Measurements from ENCODE around the gene ST14. TPM values are rescaled to one million over a fixed set of nuclear protein-coding genes. Genes with fewer than 3 reads are reported as not detected.

Gene ST14
- total and polyA plus RNA-seq, 2 experiments from 2014 or later = not detected

- in situ Hi-C loops (cut with MboI) = no loop called here
- peaks cover 18% of the 10 kb centered on the region; the same call in 1 of the 2 replicates for H4K20me1 ChIP-seq (ENCODE audit: insufficient read depth)
- H3K36me3 ChIP-seq (ENCODE audit: low read depth) = peaks cover 14% of the 10 kb centered on the region; the same call in 1 of the 2 replicates
- 0 out of 2 replicates have a peak, but pooled peaks cover 7% of the 10 kb centered on the region for H3K27me3 ChIP-seq (replicated peaks; ENCODE audit: insufficient read depth)
- no peak for DNase-seq
- 99 to 100% methylated on average over 5 of the region's 5 CpGs for WGBS, 2 experiments (ENCODE audit: low coverage in 1 of 2, low lambda C conversion rate in 2 of 2, missing lambda C conversion rate in 2 of 2)
- no peaks in the 10 kb centered on the region for H3K9me3 ChIP-seq (ENCODE audit: low read depth)
- H3K27ac ChIP-seq = no peak overlapping the region
- H3F3A ChIP-seq (ENCODE audit: insufficient read depth) = no peaks in the 10 kb centered on the region
- H3K9me2 ChIP-seq (ENCODE audit: insufficient read depth) = no peaks in the 10 kb centered on the region
- H3K4me3 ChIP-seq = no peak overlapping the region
- H3K9ac ChIP-seq = no peak overlapping the region
- no peak overlapping the region for H3K4me2 ChIP-seq (ENCODE audit: unreplicated experiment)
- TF ChIP-seq EZH2 (IDR thresholded peaks at IDR 0.05; ENCODE audit: insufficient read depth, poor library complexity, severe bottlenecking) (no peak), EZH2phosphoT487 (IDR thresholded peaks at IDR 0.05; ENCODE audit: insufficient read depth, low read depth) (no peak)
- peaks cover 19% of the 10 kb centered on the region; the same call in 1 of the 2 replicates for H3K79me2 ChIP-seq (ENCODE audit: insufficient read depth)
- no peak overlapping the region for H2AFZ ChIP-seq
- peaks cover 6% of the 10 kb centered on the region; the same call in 1 of the 2 replicates for H3K4me1 ChIP-seq (ENCODE audit: insufficient read depth)
Observed at GRCh38 chr11:130114281-130114680, 45.3 kb upstream of the ST14 start.

- no peak overlapping the region for H3K4me3 ChIP-seq
- 98% methylated on average over 4 of the region's 4 CpGs for WGBS, 2 experiments (ENCODE audit: low coverage in 1 of 2, low lambda C conversion rate in 2 of 2, missing lambda C conversion rate in 2 of 2)
- H4K20me1 ChIP-seq (ENCODE audit: insufficient read depth) = peaks cover 15% of the 10 kb centered on the region; the same call in 1 of the 2 replicates
- H3K9ac ChIP-seq = no peak overlapping the region
- H3K27me3 ChIP-seq (replicated peaks; ENCODE audit: insufficient read depth) = 0 out of 2 replicates have a peak, but pooled peaks cover 6% of the 10 kb centered on the region
- H2AFZ ChIP-seq = no peak overlapping the region
- no peaks in the 10 kb centered on the region for H3K9me2 ChIP-seq (ENCODE audit: insufficient read depth)
- no peak overlapping the region for H3K27ac ChIP-seq
- TF ChIP-seq EZH2 (IDR thresholded peaks at IDR 0.05; ENCODE audit: insufficient read depth, poor library complexity, severe bottlenecking) (no peak), EZH2phosphoT487 (IDR thresholded peaks at IDR 0.05; ENCODE audit: insufficient read depth, low read depth) (no peak)
- H3F3A ChIP-seq (ENCODE audit: insufficient read depth) = no peaks in the 10 kb centered on the region
- H3K9me3 ChIP-seq (ENCODE audit: low read depth) = no peaks in the 10 kb centered on the region
- H3K4me1 ChIP-seq (ENCODE audit: insufficient read depth) = peaks cover 6% of the 10 kb centered on the region; the same call in 1 of the 2 replicates
- in situ Hi-C loops (cut with MboI) = no loop called here
- H3K79me2 ChIP-seq (ENCODE audit: insufficient read depth) = 0 out of 2 replicates have a peak, but pooled peaks cover 19% of the 10 kb centered on the region
- no peak overlapping the region for H3K4me2 ChIP-seq (ENCODE audit: unreplicated experiment)
- H3K36me3 ChIP-seq (ENCODE audit: low read depth) = peaks cover 14% of the 10 kb centered on the region; the same call in 1 of the 2 replicates
- DNase-seq = no peak
Observed at GRCh38 chr11:130114726-130115125, 44.9 kb upstream of the ST14 start.

- TF ChIP-seq EZH2phosphoT487 (IDR thresholded peaks at IDR 0.05; ENCODE audit: insufficient read depth, low read depth) = no peak
- TF ChIP-seq EZH2 (IDR thresholded peaks at IDR 0.05; ENCODE audit: insufficient read depth, poor library complexity, severe bottlenecking) = no peak
Observed at GRCh38 chr11:130115218-130115617, 44.4 kb upstream of the ST14 start.

GRCh38 chr11:130118165-130118564 lies 41.4 kb upstream of the ST14 start:
- no peak overlapping the region for H3K9ac ChIP-seq

More at GRCh38 chr11:130115218-130115617, 44.4 kb upstream of the ST14 start:
- 70 to 78% methylated on average over 2 of the region's 2 CpGs for WGBS, 2 experiments (ENCODE audit: low coverage in 1 of 2, low lambda C conversion rate in 2 of 2, missing lambda C conversion rate in 2 of 2)
- Histone ChIP-seq H3K4me2 (ENCODE audit: unreplicated experiment) (no peak overlapping the region), H3K9me3 (ENCODE audit: low read depth) (no peaks in the 10 kb centered on the region), H4K20me1 (ENCODE audit: insufficient read depth) (peaks cover 10% of the 10 kb centered on the region; the same call in 1 of the 2 replicates), H2AFZ (no peak overlapping the region), H3K79me2 (ENCODE audit: insufficient read depth) (0 out of 2 replicates have a peak, but pooled peaks cover 19% of the 10 kb centered on the region), H3K9ac (no peak overlapping the region), H3K27me3 (replicated peaks; ENCODE audit: insufficient read depth) (0 out of 2 replicates have a peak, but pooled peaks cover 2% of the 10 kb centered on the region), H3K9me2 (ENCODE audit: insufficient read depth) (no peaks in the 10 kb centered on the region), H3K4me3 (no peak overlapping the region), H3K36me3 (ENCODE audit: low read depth) (peaks cover 14% of the 10 kb centered on the region; the same call in 1 of the 2 replicates), H3F3A (ENCODE audit: insufficient read depth) (no peaks in the 10 kb centered on the region), H3K4me1 (ENCODE audit: insufficient read depth) (peaks cover 6% of the 10 kb centered on the region; the same call in 1 of the 2 replicates), H3K27ac (no peak overlapping the region)
- peak; percentile 62 for DNase-seq
- in situ Hi-C loops (cut with MboI) = no loop called here

More at GRCh38 chr11:130118165-130118564, 41.4 kb upstream of the ST14 start:
- 0 out of 2 replicates have a peak, but pooled peaks cover 9% of the 10 kb centered on the region for H3F3A ChIP-seq (ENCODE audit: insufficient read depth)
- peaks cover 11% of the 10 kb centered on the region for H3K36me3 ChIP-seq (ENCODE audit: low read depth)
- 91 to 94% methylated on average over 2 of the region's 2 CpGs for WGBS, 2 experiments (ENCODE audit: low coverage in 1 of 2, low lambda C conversion rate in 2 of 2, missing lambda C conversion rate in 2 of 2)
- no peaks in the 10 kb centered on the region for H3K9me2 ChIP-seq (ENCODE audit: insufficient read depth)
- H3K27me3 ChIP-seq (replicated peaks; ENCODE audit: insufficient read depth) = no peaks in the 10 kb centered on the region
- 0 out of 2 replicates have a peak, but pooled peaks cover 15% of the 10 kb centered on the region for H3K79me2 ChIP-seq (ENCODE audit: insufficient read depth)
- no peaks in the 10 kb centered on the region for H3K9me3 ChIP-seq (ENCODE audit: low read depth)
- no peak for DNase-seq
- in situ Hi-C loops (cut with MboI) = no loop called here
- H4K20me1 ChIP-seq (ENCODE audit: insufficient read depth) = peaks cover 4% of the 10 kb centered on the region; the same call in 1 of the 2 replicates
- H2AFZ ChIP-seq = no peak overlapping the region
- no peak for TF ChIP-seq EZH2 (IDR thresholded peaks at IDR 0.05; ENCODE audit: insufficient read depth, poor library complexity, severe bottlenecking)
- TF ChIP-seq EZH2phosphoT487 (IDR thresholded peaks at IDR 0.05; ENCODE audit: insufficient read depth, low read depth) = no peak
- peaks cover 6% of the 10 kb centered on the region; the same call in 1 of the 2 replicates for H3K4me1 ChIP-seq (ENCODE audit: insufficient read depth)
- no peak overlapping the region for H3K27ac ChIP-seq
- no peak overlapping the region for H3K4me3 ChIP-seq
- no peak overlapping the region for H3K4me2 ChIP-seq (ENCODE audit: unreplicated experiment)
